ENCODE measurements around the gene MDFIC. TPM values are rescaled to one million over a fixed set of nuclear protein-coding genes. Genes with fewer than 3 reads are reported as not detected.

MDFIC gene
- total RNA-seq, 1 experiment from 2014 or later: 7.3 TPM

DNA sequence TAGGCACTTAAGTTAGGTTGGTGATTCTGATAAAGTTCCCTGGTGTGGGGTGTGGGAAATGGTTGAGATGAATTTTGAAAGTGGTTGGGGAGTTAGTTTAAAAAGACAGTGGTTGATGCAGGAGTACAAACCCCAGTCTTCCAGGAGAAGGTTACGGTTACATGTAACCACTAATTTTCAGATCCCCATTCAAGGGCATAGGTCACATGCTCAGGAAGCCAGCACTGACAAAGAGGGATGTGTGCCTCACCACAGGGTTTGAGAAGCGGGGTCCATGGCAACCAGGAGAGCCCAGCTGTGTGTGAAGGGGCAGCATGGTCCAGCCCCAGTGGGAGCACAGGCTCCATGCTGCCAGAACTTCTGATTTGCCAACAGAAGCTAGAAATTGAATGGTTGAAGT lies 144.2 kb downstream of the MDFIC start:
- H3K9me3 ChIP-seq (ENCODE audit: control insufficient read depth, insufficient read depth, low read depth, low read length): no peaks in the 10 kb centered on the region
- ATAC-seq: no peak
- BruUV-seq (replicated peaks): no TSS peak
- ChIA-PET CTCF (no interaction called here), POLR2A (no interaction called here)
- no peak for DNase-seq (ENCODE audit: low read depth, low spot score)
- no peak overlapping the region for H3K4me3 ChIP-seq (ENCODE audit: low read depth in 2 of 2, low read length in 2 of 2)
- no peaks in the 10 kb centered on the region for H3K4me1 ChIP-seq (ENCODE audit: control insufficient read depth, insufficient read depth, low read length)
- H3K27ac ChIP-seq (ENCODE audit: low read length): no peak overlapping the region
- no peaks in the 10 kb centered on the region for H3K36me3 ChIP-seq (ENCODE audit: control insufficient read depth, insufficient read depth, low read length)
- in situ Hi-C loops (cut with HindIII; ENCODE audit: low pct_unique_long_range_greater_than_20kb, low sequenced_read_pairs) (no loop called here), intact Hi-C loops (cut with micrococcal nuclease; ENCODE audit: unreplicated experiment) (no loop called here)
- H3K27me3 ChIP-seq (ENCODE audit: control insufficient read depth, insufficient read depth, low read length): no peaks in the 10 kb centered on the region
- TF ChIP-seq POLR2AphosphoS5 (IDR thresholded peaks at IDR 0.05; ENCODE audit: low read depth, low read length): no peak

DNA sequence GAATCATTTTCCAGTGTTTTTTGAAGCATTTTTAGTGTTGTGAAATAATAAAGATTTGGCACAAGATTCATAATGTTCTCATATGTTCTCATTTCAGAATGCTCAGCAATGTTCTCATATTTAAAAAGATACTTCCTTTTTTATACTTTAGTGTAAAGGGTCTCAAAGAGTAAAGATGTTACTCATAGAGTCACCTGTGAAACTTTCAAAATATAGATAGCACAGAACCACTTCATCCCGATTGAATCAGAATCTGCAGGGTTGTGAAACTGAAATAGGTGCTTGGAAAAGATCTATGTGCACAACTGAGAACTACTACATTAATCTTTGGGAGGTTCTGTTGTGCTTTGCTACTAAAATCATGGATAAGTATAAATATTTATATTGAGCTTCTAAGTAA lies 144.7 kb downstream of the MDFIC start:
- H3K4me3 ChIP-seq (ENCODE audit: low read depth in 2 of 2, low read length in 2 of 2): no peak overlapping the region
- H3K27ac ChIP-seq (ENCODE audit: low read length): no peak overlapping the region
- ChIA-PET CTCF (no interaction called here), POLR2A (no interaction called here)
- no peaks in the 10 kb centered on the region for H3K36me3 ChIP-seq (ENCODE audit: control insufficient read depth, insufficient read depth, low read length)
- TF ChIP-seq, protein P1, sequence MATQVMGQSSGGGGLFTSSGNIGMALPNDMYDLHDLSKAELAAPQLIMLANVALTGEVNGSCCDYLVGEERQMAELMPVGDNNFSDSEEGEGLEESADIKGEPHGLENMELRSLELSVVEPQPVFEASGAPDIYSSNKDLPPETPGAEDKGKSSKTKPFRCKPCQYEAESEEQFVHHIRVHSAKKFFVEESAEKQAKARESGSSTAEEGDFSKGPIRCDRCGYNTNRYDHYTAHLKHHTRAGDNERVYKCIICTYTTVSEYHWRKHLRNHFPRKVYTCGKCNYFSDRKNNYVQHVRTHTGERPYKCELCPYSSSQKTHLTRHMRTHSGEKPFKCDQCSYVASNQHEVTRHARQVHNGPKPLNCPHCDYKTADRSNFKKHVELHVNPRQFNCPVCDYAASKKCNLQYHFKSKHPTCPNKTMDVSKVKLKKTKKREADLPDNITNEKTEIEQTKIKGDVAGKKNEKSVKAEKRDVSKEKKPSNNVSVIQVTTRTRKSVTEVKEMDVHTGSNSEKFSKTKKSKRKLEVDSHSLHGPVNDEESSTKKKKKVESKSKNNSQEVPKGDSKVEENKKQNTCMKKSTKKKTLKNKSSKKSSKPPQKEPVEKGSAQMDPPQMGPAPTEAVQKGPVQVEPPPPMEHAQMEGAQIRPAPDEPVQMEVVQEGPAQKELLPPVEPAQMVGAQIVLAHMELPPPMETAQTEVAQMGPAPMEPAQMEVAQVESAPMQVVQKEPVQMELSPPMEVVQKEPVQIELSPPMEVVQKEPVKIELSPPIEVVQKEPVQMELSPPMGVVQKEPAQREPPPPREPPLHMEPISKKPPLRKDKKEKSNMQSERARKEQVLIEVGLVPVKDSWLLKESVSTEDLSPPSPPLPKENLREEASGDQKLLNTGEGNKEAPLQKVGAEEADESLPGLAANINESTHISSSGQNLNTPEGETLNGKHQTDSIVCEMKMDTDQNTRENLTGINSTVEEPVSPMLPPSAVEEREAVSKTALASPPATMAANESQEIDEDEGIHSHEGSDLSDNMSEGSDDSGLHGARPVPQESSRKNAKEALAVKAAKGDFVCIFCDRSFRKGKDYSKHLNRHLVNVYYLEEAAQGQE (IDR thresholded peaks at IDR 0.05; ENCODE audit: insufficient read depth in 1 of 2, low read depth in 2 of 2, low read length in 1 of 2): no peak
- TF ChIP-seq, protein P2, sequence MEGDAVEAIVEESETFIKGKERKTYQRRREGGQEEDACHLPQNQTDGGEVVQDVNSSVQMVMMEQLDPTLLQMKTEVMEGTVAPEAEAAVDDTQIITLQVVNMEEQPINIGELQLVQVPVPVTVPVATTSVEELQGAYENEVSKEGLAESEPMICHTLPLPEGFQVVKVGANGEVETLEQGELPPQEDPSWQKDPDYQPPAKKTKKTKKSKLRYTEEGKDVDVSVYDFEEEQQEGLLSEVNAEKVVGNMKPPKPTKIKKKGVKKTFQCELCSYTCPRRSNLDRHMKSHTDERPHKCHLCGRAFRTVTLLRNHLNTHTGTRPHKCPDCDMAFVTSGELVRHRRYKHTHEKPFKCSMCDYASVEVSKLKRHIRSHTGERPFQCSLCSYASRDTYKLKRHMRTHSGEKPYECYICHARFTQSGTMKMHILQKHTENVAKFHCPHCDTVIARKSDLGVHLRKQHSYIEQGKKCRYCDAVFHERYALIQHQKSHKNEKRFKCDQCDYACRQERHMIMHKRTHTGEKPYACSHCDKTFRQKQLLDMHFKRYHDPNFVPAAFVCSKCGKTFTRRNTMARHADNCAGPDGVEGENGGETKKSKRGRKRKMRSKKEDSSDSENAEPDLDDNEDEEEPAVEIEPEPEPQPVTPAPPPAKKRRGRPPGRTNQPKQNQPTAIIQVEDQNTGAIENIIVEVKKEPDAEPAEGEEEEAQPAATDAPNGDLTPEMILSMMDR (IDR thresholded peaks at IDR 0.05): no peak
- TF ChIP-seq TCF7L2 (IDR thresholded peaks at IDR 0.05; ENCODE audit: low read depth, low read length) (no peak), POLR2AphosphoS5 (IDR thresholded peaks at IDR 0.05; ENCODE audit: low read depth, low read length) (no peak), SIN3A (IDR thresholded peaks at IDR 0.05; ENCODE audit: borderline replicate concordance, insufficient read depth, low read depth, low read length) (no peak)
- H3K9me3 ChIP-seq (ENCODE audit: control insufficient read depth, insufficient read depth, low read depth, low read length): no peaks in the 10 kb centered on the region
- DNase-seq (ENCODE audit: low read depth, low spot score) (no peak), ATAC-seq (no peak)
- in situ Hi-C loops (cut with HindIII; ENCODE audit: low pct_unique_long_range_greater_than_20kb, low sequenced_read_pairs) (no loop called here), intact Hi-C loops (cut with micrococcal nuclease; ENCODE audit: unreplicated experiment) (no loop called here)
- H3K27me3 ChIP-seq (ENCODE audit: control insufficient read depth, insufficient read depth, low read length): no peaks in the 10 kb centered on the region
- no peaks in the 10 kb centered on the region for H3K4me1 ChIP-seq (ENCODE audit: control insufficient read depth, insufficient read depth, low read length)
- no TSS peak for BruUV-seq (replicated peaks)

DNA sequence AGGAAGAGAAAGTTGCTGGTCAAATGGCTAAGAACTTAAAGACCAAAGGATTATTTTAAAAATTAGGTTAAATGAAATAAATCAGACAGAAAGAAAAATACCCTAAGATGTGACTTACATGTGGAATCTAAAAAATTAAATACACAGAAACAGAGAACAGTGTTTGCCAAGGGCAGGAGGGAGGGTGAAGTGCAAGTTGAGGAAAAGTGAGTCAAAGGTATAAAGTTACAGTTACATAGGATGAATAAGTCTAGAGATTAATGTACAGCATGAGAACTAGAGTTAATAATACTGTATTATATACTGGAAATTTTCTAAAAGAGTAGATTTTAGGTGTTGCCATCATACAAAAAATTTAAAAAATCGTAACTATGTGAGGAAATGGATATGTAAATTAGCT lies 146.3 kb downstream of the MDFIC start:
- Histone ChIP-seq H3K36me3 (ENCODE audit: control insufficient read depth, insufficient read depth, low read length) (no peaks in the 10 kb centered on the region), H3K27me3 (ENCODE audit: control insufficient read depth, insufficient read depth, low read length) (no peaks in the 10 kb centered on the region), H3K4me3 (ENCODE audit: low read depth in 2 of 2, low read length in 2 of 2) (no peak overlapping the region), H3K27ac (ENCODE audit: low read length) (no peak overlapping the region), H3K9me3 (ENCODE audit: control insufficient read depth, insufficient read depth, low read depth, low read length) (no peaks in the 10 kb centered on the region), H3K4me1 (ENCODE audit: control insufficient read depth, insufficient read depth, low read length) (no peaks in the 10 kb centered on the region)
- TF ChIP-seq, protein P2 (IDR thresholded peaks at IDR 0.05): no peak
- TF ChIP-seq SIN3A (IDR thresholded peaks at IDR 0.05; ENCODE audit: borderline replicate concordance, insufficient read depth, low read depth, low read length) (no peak), POLR2AphosphoS5 (IDR thresholded peaks at IDR 0.05; ENCODE audit: low read depth, low read length) (no peak), TCF7L2 (IDR thresholded peaks at IDR 0.05; ENCODE audit: low read depth, low read length) (no peak)
- TF ChIP-seq, protein P1 (IDR thresholded peaks at IDR 0.05; ENCODE audit: insufficient read depth in 1 of 2, low read depth in 2 of 2, low read length in 1 of 2): no peak
- DNase-seq (ENCODE audit: low read depth, low spot score) (no peak), ATAC-seq (no peak)
- in situ Hi-C loops (cut with HindIII; ENCODE audit: low pct_unique_long_range_greater_than_20kb, low sequenced_read_pairs) (no loop called here), intact Hi-C loops (cut with micrococcal nuclease; ENCODE audit: unreplicated experiment) (no loop called here)
- no TSS peak for BruUV-seq (replicated peaks)
- ChIA-PET POLR2A (no interaction called here), CTCF (no interaction called here)
